Activated naive CD4-positive, alpha-beta T cell treated with anti-CD3 and anti-CD28 coated beads for 36 hours (primary cell): Measurements from ENCODE around the gene SMG6. TPM values are rescaled to one million over a fixed set of nuclear protein-coding genes. Genes with fewer than 3 reads are reported as not detected.

ENCODE experiments used
- CTCF ChIA-PET: fragments of 350-600 bp; sonication (Branson Sonifier 250); formaldehyde crosslinking; loops from one replicate; lab custom pipeline; 2021; ENCODE audit warnings: antibody characterized with exemption; lab: Charles Lee
- DNase-seq: peaks from one replicate; pipeline ENCODE4 v3.0.0-alpha.2; 2020
- H3K27ac Mint-ChIP-seq: one replicate; pipeline ENCODE4 v1.8.0; 2021; ENCODE audit warnings: mild to moderate bottlenecking, mixed read lengths
- H3K27me3 Mint-ChIP-seq: one replicate; pipeline ENCODE4 v1.8.0; 2021; ENCODE audit warnings: low read depth, mixed read lengths
- H3K36me3 Mint-ChIP-seq: one replicate; pipeline ENCODE4 v1.8.0; 2021; ENCODE audit warnings: low read depth, mixed read lengths
- H3K4me1 Mint-ChIP-seq: one replicate; pipeline ENCODE4 v1.8.0; 2021; ENCODE audit warnings: low read depth, mixed read lengths
- H3K4me3 Mint-ChIP-seq: one replicate; pipeline ENCODE4 v1.8.0; 2021; ENCODE audit warnings: mild to moderate bottlenecking, moderate library complexity, mixed read lengths
- H3K9me3 Mint-ChIP-seq: one replicate; pipeline ENCODE4 v1.8.0; 2021; ENCODE audit warnings: mixed read lengths
- intact Hi-C: fragments of 100-400 bp; cut with micrococcal nuclease; formaldehyde crosslinking; loops from one replicate; pipeline ENCODE4 v1.15.1; 2023
- total RNA-seq, 2 experiments: library from RNA; stranded (reverse); gene quantifications; one replicate each; pipeline ENCODE4 v1.2.3, GENCODE V29; 2021

SMG6 gene
- total RNA-seq, 2 experiments from 2014 or later: 18.8 to 20.7 TPM

- Mint-ChIP-seq H3K27ac (no peak overlapping the region), H3K4me3 (no peak overlapping the region), H3K36me3 (peaks cover 6% of the 10 kb centered on the region), H3K4me1 (peaks cover 19% of the 10 kb centered on the region), H3K9me3 (no peaks in the 10 kb centered on the region), H3K27me3 (no peaks in the 10 kb centered on the region)
- CTCF ChIA-PET: interaction anchor here (0.6 to 2.7 kb wide), 5 partner anchors 32 to 230 kb away, joined by 3 to 9 read pairs (median 4); partner anchors contain the start of gene HIC1
- no peak for DNase-seq
- intact Hi-C loops: no loop called here
These were observed 180.8 kb downstream of the SMG6 start for GRCh38 chr17:2122641-2123302.

- Mint-ChIP-seq H3K9me3 (no peaks in the 10 kb centered on the region), H3K36me3 (peaks cover 6% of the 10 kb centered on the region), H3K27me3 (no peaks in the 10 kb centered on the region), H3K27ac (no peak overlapping the region), H3K4me1 (peaks cover 19% of the 10 kb centered on the region), H3K4me3 (no peak overlapping the region)
- intact Hi-C loops: no loop called here
- CTCF ChIA-PET: interaction anchor here (0.6 to 2.7 kb wide), 6 partner anchors 14 to 124 kb away, joined by 3 to 9 read pairs (median 4); partner anchors contain the start of gene HIC1
- DNase-seq: no peak
These were observed 182.8 kb downstream of the SMG6 start for GRCh38 chr17:2120586-2121335.

GRCh38 chr17:2113279-2113622 lies 190.3 kb downstream of the SMG6 start:
- peaks cover 2% of the 10 kb centered on the region for H3K4me1 Mint-ChIP-seq
- H3K27ac Mint-ChIP-seq: no peak overlapping the region
- DNase-seq: no peak
- no peak overlapping the region for H3K4me3 Mint-ChIP-seq
- no peaks in the 10 kb centered on the region for H3K9me3 Mint-ChIP-seq
- H3K36me3 Mint-ChIP-seq: no peaks in the 10 kb centered on the region
- CTCF ChIA-PET: interaction anchor here (0.6 to 1.3 kb wide), 3 partner anchors 24 to 236 kb away, joined by 3 to 7 read pairs (median 7); no protein-coding TSS in a partner anchor
- intact Hi-C loops: no loop called here
- H3K27me3 Mint-ChIP-seq: no peaks in the 10 kb centered on the region

GRCh38 chr17:2111691-2112090 lies 191.9 kb downstream of the SMG6 start:
- Mint-ChIP-seq H3K27ac (no peak overlapping the region), H3K27me3 (no peaks in the 10 kb centered on the region), H3K4me1 (no peaks in the 10 kb centered on the region), H3K36me3 (no peaks in the 10 kb centered on the region), H3K4me3 (no peak overlapping the region), H3K9me3 (no peaks in the 10 kb centered on the region)
- CTCF ChIA-PET: no interaction called here
- no peak for DNase-seq
- intact Hi-C loops: no loop called here

DNA sequence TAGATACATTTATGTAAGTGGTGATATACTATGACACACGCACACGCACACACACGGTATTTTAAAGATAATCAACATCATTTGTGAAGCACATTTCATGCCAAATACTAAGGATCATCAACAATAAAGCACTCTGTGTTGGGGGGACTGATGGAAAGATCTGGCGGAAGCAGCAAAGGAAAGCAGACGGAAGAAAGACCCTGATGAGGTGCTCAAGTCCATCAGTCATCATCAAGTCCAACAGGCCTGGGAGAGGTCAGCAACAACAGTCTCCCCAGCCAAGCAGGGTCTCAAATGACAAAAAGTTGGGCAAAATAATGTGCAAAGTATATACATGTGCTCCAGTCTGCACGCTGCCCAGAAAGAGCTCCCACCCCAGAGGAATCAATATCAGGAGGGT lies 193.1 kb downstream of the SMG6 start:
- Mint-ChIP-seq H3K4me3 (no peak overlapping the region), H3K27ac (no peak overlapping the region), H3K4me1 (no peaks in the 10 kb centered on the region), H3K36me3 (no peaks in the 10 kb centered on the region), H3K9me3 (no peaks in the 10 kb centered on the region), H3K27me3 (no peaks in the 10 kb centered on the region)
- no peak for DNase-seq
- CTCF ChIA-PET: no interaction called here
- intact Hi-C loops: no loop called here

DNA sequence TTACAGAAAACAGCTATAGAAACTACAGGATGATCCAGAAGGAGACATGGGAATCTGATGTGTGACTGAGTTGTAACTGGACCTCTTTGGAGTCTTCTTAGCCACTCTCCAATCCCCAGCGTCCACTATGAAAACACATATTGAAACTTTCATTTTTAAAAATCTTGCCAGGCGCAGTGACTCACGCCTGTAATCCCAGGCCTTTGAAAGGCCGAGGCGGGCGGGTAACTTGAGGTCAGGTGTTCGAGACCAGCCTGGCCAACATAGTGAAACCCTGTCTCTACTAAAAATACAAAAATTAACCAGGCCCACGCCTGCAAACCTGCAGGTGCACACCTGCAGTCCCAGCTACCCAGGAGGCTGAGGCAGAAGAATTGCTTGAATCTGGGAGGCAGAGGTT lies 195.4 kb downstream of the SMG6 start:
- H3K27ac Mint-ChIP-seq: no peak overlapping the region
- CTCF ChIA-PET: interaction anchor here (1.3 kb wide), 1 partner anchor 10 kb away, joined by 3 read pairs; no protein-coding TSS in a partner anchor
- no peaks in the 10 kb centered on the region for H3K27me3 Mint-ChIP-seq
- peaks cover under 1% of the 10 kb centered on the region for H3K4me1 Mint-ChIP-seq
- no peaks in the 10 kb centered on the region for H3K9me3 Mint-ChIP-seq
- intact Hi-C loops: no loop called here
- no peak overlapping the region for H3K4me3 Mint-ChIP-seq
- H3K36me3 Mint-ChIP-seq: no peaks in the 10 kb centered on the region
- DNase-seq: no peak

- DNase-seq: no peak
- intact Hi-C loops: no loop called here
- Mint-ChIP-seq H3K4me3 (no peak overlapping the region), H3K4me1 (peaks cover 7% of the 10 kb centered on the region), H3K36me3 (no peaks in the 10 kb centered on the region), H3K9me3 (no peaks in the 10 kb centered on the region), H3K27ac (no peak overlapping the region), H3K27me3 (no peaks in the 10 kb centered on the region)
- CTCF ChIA-PET: interaction anchor here (1.3 kb wide), 1 partner anchor 10 kb away, joined by 3 read pairs; no protein-coding TSS in a partner anchor
These were observed 196.1 kb downstream of the SMG6 start for GRCh38 chr17:2107506-2107905.

DNA sequence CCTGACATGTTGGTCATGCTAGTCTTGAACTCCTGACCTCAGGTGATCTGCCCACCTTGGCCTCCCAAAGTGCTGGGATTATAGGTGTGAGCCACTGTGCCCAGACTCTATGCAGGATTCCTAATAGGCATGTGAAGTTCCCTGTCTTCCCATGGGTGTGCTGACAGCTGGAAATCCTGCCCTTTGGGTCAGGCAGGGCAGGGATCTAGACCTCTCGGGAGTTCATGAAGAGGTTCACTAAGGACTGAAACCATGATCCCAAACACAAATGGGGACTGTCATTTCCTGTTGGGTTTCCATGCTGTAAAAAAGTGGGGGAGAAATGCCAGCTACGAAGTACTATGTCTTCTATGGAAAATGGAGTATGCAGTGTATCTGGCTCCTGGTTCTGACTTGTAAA lies 196.5 kb downstream of the SMG6 start:
- Mint-ChIP-seq H3K4me3 (no peak overlapping the region), H3K27ac (no peak overlapping the region), H3K9me3 (no peaks in the 10 kb centered on the region), H3K27me3 (no peaks in the 10 kb centered on the region), H3K4me1 (peaks cover 8% of the 10 kb centered on the region), H3K36me3 (no peaks in the 10 kb centered on the region)
- no peak for DNase-seq
- CTCF ChIA-PET: interaction anchor here (1.3 kb wide), 1 partner anchor 9 kb away, joined by 3 read pairs; no protein-coding TSS in a partner anchor
- intact Hi-C loops: no loop called here

- Mint-ChIP-seq H3K4me1 (peaks cover 13% of the 10 kb centered on the region), H3K4me3 (no peak overlapping the region), H3K36me3 (no peaks in the 10 kb centered on the region), H3K9me3 (no peaks in the 10 kb centered on the region), H3K27ac (no peak overlapping the region), H3K27me3 (no peaks in the 10 kb centered on the region)
- DNase-seq: no peak
- CTCF ChIA-PET: interaction anchor here (0.6 to 1.3 kb wide), 2 partner anchors 9 to 14 kb away, joined by 3 to 4 read pairs; no protein-coding TSS in a partner anchor
- intact Hi-C loops: no loop called here
These were observed 197.2 kb downstream of the SMG6 start for GRCh38 chr17:2106308-2106955.

DNA sequence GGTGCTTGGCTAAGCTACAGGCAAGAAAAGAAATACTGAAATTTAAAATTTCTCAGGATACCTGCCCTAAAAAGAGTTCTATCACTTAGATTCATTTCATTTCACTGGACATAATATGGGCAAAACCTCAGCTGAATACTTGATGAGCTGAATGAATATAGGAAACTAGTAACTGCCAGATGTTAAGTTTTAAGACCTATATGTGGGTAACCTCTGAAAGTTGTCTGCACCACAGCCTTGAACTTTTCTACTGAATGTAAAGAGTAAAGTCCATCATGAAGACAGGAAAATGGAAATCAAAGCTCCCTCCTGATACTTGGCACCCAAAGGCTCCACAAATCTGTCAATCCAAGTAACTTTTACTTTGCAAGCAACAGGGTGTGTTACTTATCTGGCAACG lies 197.9 kb downstream of the SMG6 start:
- Mint-ChIP-seq H3K27ac (no peak overlapping the region), H3K4me1 (peaks cover 20% of the 10 kb centered on the region), H3K27me3 (no peaks in the 10 kb centered on the region), H3K4me3 (no peak overlapping the region), H3K9me3 (no peaks in the 10 kb centered on the region), H3K36me3 (no peaks in the 10 kb centered on the region)
- intact Hi-C loops: no loop called here
- no peak for DNase-seq
- CTCF ChIA-PET: no interaction called here

- no peak for DNase-seq
- no peak overlapping the region for H3K27ac Mint-ChIP-seq
- no peaks in the 10 kb centered on the region for H3K27me3 Mint-ChIP-seq
- CTCF ChIA-PET: interaction anchor here (0.6 to 1.8 kb wide), 3 partner anchors 66 to 143 kb away, joined by 3 to 5 read pairs (median 3); no protein-coding TSS in a partner anchor
- no peaks in the 10 kb centered on the region for H3K9me3 Mint-ChIP-seq
- intact Hi-C loops: no loop called here
- no peak overlapping the region for H3K4me3 Mint-ChIP-seq
- peaks cover 20% of the 10 kb centered on the region for H3K4me1 Mint-ChIP-seq
- no peaks in the 10 kb centered on the region for H3K36me3 Mint-ChIP-seq
These were observed 200.4 kb downstream of the SMG6 start for GRCh38 chr17:2102931-2103809.
